Muscle of arm (tissue), 12 donors: ENCODE results near the gene PFKFB2. TPM values are rescaled to one million over a fixed set of nuclear protein-coding genes. Genes with fewer than 3 reads are reported as not detected.

Source experiments
- DNase-seq: peaks from one replicate; pipeline ENCODE4 v3.0.0-alpha.2; 2013
- polyA plus RNA-seq, 12 donors: library from polyadenylated mRNA; unstranded; fragments of 120-200 nt; gene quantifications; one replicate each; pipeline ENCODE4 v1.2.1, GENCODE V29; 2013; ENCODE audit not compliant: insufficient read length in 12 of 12

The PFKFB2 gene
- polyA plus RNA-seq, 12 donors = 3.9 to 12.3 (median 6.3) TPM; not detected in 1

DNA sequence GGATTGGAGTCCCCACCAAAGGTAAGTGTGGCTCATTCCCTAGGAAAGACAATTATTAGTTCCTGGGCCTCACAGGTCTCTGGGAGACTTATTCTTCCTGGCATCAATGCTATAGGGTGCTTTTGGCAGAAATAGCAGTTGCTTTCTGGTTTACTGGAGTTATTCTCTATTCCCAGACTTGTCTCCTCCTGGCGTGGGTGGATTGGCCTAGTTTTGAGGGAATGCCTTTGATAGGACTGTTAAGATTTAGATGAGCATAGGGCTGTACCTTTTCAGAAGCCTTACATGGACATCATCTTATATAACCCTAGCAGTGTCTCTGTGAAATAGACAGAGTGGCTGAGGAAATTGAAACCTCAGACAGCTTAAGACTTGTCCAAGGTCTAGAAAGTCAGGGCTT lies 9.0 kb downstream of the PFKFB2 start:
- no peak for DNase-seq

DNA sequence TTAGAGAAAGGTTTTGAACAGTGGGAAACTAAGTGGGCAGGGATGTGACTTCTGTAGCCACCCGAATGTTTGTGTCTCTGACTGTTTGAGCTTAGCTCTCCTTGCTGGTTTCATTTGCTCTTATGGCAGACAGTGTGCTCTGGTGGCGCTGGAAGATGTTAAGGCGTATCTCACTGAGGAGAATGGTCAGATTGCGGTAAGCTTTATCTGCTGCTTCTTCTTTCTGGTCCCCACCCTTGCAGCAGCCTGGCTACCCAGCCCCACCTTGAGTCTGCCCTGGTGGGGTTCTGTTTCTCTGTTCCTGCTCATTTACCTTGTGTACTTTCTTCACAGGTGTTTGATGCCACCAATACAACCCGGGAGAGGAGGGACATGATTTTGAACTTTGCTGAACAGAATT lies 9.9 kb downstream of the PFKFB2 start:
- no peak for DNase-seq

DNA sequence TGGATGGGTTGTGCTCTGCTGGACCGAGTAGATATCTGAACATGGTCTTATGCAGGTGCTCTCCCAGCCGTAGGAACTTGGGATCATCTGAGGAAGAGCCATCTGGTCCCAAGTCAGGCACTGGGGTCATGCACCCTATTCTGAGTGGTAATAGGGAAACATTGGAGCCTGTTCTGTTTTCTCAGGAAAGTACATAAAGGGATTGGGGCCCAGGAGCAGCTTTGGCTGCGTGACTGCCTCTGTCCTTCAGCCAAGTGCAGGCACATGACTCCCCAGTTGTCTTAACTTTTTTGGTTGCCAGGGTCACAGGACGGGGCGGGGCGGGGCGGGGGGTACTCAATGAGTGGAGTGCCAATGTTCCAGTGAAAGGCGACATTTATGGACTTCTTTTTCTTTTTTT lies 11.5 kb downstream of the PFKFB2 start:
- no peak for DNase-seq

DNA sequence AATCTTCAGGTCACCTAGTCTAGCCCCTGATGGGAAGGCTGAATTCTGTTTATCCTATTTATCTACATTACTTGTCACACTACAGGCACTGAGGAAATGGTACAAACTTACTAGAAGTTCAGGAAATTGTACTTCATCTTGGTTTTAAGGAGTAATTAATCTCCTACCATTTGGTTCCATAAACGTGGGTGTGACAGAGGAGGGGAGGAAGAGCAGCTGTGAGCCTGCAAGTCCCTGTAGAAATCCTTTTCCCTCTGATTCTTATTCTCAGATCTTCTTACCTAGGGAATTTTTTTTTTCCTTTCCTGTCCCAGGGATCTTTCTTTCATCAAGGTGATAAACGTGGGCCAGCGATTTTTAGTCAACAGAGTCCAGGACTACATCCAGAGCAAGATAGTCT lies 14.1 kb downstream of the PFKFB2 start:
- DNase-seq = no peak

DNA sequence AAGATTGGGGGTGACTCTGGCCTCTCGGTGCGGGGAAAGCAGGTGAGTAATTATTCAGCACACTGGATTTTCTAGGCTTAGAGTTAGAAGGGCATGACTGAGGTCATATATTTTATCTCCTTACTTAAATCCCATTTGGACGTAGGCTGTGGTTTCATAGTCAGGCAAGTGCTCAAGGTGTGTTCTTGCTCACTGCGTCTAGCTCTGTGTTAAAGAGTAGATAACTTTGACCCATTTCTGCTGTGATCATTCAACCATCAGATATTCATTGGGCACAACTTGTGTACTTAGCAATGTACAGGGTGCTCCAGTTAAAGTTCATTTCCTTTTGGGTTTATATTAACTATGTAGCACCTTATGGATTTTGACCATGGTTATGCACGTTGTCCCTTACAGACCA lies 14.6 kb downstream of the PFKFB2 start:
- no peak for DNase-seq

DNA sequence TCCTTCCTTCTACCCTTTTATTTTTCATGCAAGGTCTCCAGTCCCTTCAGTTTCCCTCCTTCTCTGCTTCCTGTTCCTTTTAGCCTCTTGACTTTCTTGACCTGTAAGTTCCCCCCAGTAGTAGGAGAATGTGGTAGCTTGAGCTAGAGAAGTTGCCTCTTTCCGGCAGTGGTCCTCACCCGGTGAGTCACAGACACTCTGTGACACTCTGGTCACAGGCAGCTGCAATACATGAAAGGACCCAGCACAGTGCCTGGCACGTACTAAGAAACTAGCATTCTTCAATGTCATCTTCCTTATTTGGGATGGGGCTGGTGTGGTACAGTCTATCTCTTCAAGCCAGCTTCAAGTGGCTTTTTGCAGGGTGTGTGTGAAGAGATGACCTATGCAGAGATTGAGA lies 16.0 kb downstream of the PFKFB2 start:
- DNase-seq = no peak

DNA sequence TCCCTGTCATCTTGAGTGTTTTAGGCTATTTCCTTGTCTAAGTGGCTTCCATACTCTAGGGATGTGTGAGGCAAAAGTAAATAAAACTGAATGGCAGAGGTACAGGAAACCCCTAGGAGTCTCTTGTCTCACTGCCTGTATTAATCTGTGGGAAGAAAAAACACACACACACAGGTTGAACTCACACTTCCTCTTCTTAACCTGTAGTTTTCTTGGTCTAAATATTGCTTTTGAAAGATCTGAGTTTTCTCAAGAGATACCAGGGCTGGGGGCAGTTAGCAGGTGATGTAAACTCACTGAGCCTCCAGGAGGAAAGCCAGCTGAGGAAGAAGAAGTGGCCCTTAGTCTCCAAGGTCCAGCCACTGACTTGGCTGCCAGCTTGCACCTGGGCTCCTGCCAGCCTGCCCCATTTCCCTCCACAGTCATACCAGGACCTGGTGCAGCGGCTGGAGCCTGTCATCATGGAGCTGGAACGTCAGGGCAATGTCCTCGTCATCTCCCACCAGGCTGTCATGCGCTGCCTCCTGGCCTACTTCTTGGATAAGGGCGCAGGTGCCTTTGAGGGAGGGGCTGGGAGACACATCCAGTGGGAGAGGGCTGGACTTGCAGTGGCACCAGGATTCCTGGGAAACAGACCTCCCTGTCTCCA lies 16.9 kb downstream of the PFKFB2 start:
- no peak for DNase-seq

DNA sequence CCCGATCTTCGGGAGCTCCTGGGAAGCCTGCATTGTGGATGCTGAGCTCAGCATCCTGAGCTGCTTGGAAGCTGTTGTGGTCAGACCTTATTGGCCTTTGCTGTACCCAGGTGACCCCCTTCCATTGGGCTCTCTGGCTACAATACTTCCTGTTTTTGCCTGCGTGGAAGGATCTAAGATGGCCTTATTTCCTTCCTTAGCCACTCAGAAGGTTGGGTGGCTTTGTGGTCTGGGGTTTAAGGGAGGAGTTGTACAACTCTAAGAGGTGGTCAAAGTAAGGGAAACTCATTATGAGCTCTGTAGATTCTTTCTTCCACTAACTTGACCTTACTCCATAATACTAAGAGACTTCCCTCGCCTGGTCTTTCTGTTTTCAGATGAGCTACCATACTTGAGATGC lies 17.7 kb downstream of the PFKFB2 start:
- DNase-seq = no peak

DNA sequence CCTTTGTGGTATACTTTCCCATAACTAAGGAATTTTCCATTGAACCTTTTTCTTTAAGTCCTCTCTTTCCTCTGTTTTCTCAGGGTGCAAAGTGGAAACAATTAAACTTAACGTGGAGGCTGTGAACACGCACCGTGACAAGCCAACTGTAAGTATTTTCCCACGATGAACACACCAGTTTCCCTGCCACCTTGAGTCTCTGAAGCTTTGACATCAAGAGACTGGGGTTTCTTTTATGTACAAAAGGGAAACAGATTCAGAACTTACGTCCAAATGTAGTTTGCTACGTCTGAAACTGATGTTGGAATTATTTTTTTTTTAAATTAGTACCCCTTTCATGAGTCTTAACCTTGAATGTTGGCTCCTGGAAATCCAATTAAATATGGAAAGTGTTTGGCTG lies 18.4 kb downstream of the PFKFB2 start:
- no peak for DNase-seq

DNA sequence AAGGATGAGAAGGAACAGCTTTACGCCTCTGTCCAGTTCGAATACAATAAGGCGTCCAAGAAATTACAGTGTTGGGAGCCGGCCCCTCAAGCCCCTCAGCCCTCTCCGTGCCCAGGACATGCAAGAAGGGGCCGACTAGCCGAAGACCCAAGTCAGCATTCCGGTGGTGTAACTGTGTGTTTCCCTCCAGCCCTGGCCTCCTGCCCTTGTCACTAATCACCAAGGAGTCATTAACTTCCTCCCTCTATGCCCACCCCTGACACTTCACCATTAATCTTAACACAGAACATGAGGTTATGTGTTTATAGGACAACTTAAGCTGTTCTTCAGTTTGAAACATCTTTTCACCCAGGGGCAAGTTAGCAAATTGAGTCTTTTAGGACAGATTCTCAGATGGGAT lies 19.2 kb downstream of the PFKFB2 start:
- DNase-seq = no peak

DNA sequence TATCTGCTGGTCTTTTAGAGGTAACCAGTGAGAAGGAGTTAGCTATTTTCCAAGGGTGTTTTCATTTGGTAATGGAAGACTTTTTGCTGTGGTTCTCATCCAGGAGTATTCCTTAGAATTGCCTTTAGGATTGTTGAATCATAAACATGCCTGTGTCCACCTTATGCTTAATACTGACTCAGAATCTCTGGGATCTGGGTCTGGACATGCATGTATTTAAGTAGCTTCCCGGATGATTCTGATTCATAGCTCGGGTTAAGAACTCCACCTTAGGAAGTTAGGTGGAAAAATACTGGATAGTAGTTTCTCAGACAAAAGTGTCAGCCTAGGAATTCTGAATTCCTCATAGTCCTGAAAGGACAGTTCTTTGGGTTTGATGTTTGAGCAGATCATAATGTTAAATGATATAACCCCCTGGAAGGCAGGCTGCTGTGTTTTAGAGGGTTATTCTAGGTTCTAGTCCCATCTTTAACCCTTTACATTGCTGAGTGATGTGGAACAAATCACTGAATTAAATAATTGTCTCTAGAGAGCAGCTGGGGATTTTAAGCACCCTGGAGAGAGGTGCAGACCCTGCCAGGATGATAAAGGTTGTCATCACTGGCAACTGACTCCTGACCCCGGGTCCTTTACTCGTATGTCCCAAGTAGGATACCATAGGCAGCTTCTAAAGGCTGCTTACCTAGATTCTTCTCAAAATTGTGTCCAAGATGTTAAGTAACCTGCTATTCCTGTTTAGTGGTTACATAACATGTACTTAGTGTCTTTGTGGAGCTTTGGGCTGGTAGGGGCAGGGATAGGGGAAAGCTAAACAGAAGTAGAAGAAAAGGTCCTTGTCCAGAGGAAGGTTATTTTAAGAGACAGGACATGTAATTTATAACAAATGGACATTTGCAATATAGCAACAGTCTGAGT lies 21.1 kb downstream of the PFKFB2 start:
- no peak for DNase-seq

DNA sequence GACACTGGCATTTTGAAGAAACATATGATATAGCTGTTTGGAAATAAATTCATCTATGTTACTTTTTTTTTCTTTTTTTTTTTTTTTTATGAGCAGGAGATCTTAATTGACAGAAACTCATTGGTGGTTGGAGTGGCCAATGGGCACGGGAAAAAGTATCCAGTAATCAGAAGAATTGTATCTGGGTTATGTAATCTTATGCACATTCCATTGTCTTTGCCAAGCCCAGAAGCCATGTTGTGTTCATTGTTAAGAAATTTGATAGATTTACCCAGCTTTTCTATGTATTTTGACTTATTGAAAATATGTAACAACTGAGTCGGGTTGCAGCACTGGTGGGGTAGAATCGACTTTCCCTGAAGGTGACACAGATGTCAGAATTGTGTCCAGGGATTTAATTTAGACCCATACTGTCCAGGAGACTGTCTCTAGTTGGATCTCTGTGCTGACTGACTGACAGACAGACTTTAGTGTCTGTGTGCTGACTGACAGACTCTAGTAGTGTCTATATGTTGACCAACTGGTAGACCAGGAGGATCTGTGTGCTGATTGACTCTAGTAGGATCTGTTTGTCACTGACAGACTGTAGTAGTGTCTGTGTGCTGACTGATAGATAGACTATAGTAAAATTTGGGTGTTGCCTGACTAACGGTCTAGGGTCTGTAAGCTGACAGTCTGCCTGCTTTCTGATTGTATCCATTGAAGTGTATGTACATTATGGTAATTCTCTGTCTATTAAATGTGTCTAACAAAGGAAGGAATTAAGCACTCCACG lies 23.3 kb downstream of the PFKFB2 start:
- no peak for DNase-seq

DNA sequence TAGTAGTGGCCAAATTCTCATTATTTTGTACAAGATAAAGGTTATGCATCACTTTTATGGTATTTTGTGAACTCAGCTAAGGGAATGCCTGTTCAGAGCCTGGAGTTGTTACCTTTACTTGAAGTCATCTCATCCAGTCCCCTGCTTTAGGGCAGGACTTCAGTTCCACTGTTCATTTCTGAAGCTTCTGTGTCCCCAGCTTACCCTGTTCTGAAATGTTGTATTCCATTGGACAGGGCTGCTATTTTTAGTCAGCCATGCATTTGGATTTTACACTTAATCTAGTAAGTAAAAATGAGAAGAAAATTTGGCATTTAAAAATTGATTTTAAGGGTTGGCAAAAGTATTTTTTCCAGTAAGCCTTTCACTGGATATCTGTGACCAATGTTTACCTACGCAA lies 23.9 kb downstream of the PFKFB2 start:
- DNase-seq = no peak

DNA sequence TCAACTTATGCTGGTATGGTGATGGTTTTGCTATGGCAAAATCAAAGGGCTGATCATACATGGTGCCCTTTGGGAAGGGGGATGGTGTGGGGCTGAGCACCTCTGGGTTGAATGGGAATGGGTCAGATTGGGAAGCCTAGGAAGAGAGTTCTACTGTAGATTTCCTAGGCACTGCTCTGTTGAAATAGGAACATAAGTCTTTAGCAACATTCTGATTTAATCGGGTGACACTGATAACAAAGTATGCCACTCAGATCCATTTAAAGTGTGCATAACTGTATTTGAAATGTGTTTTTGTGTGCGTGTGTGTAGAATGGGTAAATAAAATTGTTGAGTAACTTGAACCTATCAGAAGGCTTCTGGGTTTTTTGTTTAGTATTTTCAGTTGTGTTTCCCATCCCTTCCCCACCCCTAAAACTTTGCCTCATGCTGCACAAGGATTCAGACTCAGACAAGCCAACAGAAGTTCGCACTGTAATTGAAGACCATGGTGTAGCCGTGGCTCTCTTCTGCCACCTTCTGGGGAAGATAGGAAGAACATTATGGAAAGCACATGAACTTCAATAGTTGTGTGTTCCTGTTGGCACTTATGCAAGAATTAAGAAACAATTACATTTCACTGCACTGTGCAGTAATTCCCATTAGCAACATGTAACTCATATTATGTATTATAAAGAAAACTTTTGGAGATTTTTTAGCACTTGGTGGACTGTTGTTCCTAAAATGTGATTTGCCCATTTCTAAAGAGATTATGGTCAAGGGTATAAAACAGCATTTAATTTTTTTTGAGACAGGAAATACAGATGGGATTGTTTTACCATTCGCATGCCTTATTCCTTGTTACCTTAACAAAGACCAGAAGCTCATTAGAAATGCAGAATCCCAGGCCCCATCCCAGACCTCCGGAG lies 24.6 kb downstream of the PFKFB2 start:
- peak; percentile 83 for DNase-seq

DNA sequence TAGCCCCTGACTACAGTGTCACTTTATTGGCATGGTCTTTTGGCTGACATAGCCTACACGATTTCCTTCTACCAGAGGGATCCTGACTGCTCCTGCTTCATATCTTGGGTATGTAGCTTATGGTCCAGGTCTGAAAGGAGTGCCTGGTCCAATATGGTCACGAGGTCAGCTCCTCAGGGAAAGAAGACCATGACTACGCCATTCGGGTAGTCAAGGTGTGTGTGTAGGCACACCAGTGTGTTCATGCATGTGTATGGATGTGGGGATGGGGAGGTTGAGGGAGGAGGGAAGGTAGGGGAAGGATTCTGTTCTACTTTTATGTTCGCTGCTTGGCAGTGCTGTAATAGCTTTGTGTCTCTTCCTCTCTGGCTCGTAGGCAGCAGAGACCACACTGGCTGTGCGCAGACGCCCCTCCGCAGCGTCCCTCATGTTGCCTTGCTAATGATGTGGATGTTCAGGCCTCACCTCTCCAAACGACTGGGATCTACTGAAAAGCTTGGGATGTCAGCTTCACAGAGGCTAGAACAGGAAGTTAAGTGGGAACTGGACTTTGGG lies 25.6 kb downstream of the PFKFB2 start:
- no peak for DNase-seq

DNA sequence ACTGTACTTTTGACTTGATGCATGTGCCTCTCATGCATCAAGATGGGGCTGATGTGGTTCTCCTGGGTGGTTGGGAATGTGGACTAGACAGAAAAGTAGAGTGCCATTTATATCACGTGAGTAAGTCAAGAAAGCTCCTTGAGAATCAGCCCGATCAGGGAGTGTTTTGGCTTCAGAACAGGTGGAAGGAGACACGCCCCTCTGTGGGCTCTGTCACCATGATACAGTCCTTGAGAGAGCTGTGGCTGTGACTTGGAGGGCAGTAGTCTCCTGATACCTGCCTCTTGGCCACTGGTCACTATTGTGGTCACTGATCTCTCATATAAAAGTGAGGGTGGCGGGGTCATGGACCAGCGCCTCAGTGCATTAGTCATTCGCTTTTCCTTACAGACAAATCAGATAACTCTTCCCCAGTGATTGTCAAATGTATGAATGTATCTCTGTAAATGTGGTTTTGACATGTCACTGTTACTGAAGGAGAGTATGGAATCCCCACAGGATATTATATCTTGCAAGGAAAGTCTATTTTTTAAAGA lies 26.7 kb downstream of the PFKFB2 start:
- no peak for DNase-seq

DNA sequence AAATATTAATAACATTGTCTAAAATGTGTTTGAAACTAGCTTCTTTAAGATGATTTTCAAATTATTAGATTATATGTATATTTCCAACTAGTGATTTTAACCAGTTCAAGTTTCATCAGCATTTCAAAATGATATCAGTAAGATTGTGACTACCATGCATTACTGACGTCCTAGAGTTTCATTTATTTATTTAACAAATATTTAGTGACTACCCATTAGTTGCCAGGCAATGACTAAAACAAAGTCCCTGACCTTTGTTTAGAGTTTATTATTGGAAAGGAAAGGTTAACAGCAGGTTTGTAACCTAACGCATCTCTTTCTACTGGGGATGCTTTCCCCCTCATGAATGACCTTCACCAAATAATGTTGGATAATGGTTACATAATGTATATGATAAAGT lies 28.0 kb downstream of the PFKFB2 start:
- DNase-seq = no peak

DNA sequence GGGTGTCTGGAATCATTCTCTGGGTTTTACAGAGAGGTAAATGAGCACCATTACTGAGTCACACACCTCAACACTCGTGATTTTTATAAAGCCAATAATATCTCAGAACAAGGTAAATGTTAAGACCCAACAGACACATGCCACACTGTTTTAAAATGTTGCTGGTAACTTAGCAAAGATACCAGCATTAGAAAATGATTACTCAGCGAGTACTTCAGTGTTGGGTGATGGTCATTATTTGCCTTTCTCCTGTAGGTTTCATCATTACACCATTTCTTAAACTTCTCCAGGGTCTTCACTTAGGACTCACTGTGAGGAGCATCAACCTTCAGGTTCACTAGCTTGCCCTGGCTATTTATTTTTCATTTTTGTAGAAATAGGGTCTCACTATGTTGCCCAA lies 28.7 kb downstream of the PFKFB2 start:
- DNase-seq = no peak

DNA sequence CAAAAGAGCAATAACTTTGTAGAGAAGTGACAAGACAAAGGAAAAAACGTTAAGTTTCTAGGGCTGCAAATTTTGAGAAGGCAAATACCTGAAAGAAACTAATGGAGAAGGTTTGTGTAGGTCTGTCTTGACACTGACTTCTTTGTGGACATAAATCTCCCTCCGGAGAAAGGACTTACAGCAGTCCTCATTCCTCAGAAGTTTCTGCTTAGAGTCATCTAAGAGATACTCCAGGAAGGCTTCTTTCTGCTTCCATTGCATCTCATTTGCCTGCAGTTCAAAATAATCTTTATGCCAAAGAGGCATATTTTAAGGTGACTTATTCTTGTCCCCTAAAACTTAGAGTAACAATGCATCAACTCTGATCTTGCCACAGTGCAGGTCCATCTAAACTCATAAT lies 31.2 kb downstream of the PFKFB2 start:
- no peak for DNase-seq

DNA sequence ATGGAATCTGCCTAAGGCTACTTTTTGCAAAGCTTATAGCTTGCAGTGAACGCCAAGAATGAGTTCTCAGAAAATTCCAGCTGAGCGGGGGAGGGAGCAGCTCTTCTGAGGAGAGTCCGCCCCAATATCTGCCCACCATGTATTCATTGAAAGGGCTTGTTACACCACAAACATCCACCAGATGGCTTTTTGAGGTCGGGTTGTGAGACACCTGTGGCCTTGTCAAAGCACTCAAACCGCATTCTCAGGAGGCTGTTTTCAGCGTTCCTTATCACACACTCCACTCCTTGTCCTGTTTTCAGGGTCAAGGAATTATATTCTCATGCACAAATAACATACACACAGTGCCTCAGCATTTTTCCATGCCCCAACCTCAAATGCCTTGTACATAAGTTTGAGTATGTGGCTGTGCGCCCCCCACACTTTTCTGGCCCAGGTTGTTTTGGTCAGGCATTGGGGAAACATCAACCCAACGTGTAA lies 31.7 kb downstream of the PFKFB2 start:
- DNase-seq = peak; percentile 46

DNA sequence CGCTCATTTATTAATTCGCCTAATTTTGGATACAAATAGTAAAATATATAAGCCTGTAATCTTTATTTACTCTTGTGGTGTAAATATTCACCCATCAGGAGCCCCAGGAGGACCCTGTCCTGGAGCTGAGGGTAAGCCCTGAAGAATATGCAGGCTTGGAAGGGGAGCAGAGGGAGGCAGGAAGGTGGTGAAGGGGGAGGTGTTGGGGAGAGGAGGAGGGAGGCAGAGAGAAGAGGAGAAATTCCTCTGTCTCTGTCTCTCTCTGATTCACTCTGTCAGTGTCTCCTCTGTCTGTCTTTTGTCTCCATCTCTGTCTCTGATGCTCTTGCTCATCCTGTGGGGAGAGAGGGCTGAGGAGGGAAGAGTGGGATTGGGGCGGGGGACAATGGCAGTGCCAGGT lies 32.8 kb downstream of the PFKFB2 start:
- DNase-seq = no peak
